HepG2 (cell line): ENCODE measurements around the gene IPO9. TPM values are rescaled to one million over a fixed set of nuclear protein-coding genes. Genes with fewer than 3 reads are reported as not detected.

Experiments
- ATF7-NPFF ChIP-seq: sonication (generic); formaldehyde crosslinking; IDR thresholded peaks from 2 replicates; pipeline ENCODE4 v1.8.1; 2023; ENCODE audit warnings: mild to moderate bottlenecking, low read depth, missing genetic modification reagents, moderate library complexity
- BCL6 ChIP-seq: IDR thresholded peaks from 2 replicates; pipeline ENCODE4 v1.6.1; 2016; ENCODE audit warnings: missing genetic modification reagents, missing compliant biosample characterization
- DNMT1 ChIP-seq: sonication (generic); formaldehyde crosslinking; IDR thresholded peaks from 2 replicates; pipeline ENCODE4 v1.5.1; 2020; ENCODE audit warnings: mild to moderate bottlenecking, missing genetic modification reagents
- HCFC1 ChIP-seq: fragments of 150-350 bp; IDR thresholded peaks from 2 replicates; pipeline ENCODE4 v1.6.1; 2014; ENCODE audit warnings: low read depth, low read length
- MED8 ChIP-seq: sonication (generic); formaldehyde crosslinking; IDR thresholded peaks from 2 replicates; pipeline ENCODE4 v1.8.1; 2023; ENCODE audit warnings: mild to moderate bottlenecking, missing genetic modification reagents; ENCODE audit not compliant: insufficient replicate concordance
- NCOA5 ChIP-seq: sonication (generic); formaldehyde crosslinking; IDR thresholded peaks from 2 replicates; pipeline ENCODE4 v1.4.0; 2020; ENCODE audit warnings: missing genetic modification reagents
- NFATC3 ChIP-seq: sonication (generic); formaldehyde crosslinking; IDR thresholded peaks from 2 replicates; pipeline ENCODE4 v1.5.1; 2020; ENCODE audit warnings: mild to moderate bottlenecking, missing genetic modification reagents
- NONO ChIP-seq, 2 experiments: fragments of 450-650 bp in 1 of 2; sonication (generic) in 1 of 2; formaldehyde crosslinking in 1 of 2; IDR thresholded peaks in 1 of 2; conservative IDR thresholded peaks in 1 of 2; 2 replicates each; pipeline versions ENCODE4 v1.6.1 to v1.8.0; 2017 to 2022; ENCODE audit warnings: mild to moderate bottlenecking in 1 of 2, missing genetic modification reagents in 1 of 2, moderate library complexity in 1 of 2
- PITX1 ChIP-seq: sonication (generic); formaldehyde crosslinking; IDR thresholded peaks from 2 replicates; pipeline ENCODE4 v1.5.1; 2020; ENCODE audit warnings: mild to moderate bottlenecking, missing genetic modification reagents
- PLSCR1 ChIP-seq: sonication (generic); formaldehyde crosslinking; IDR thresholded peaks from 2 replicates; pipeline ENCODE4 v1.5.0; 2020; ENCODE audit warnings: missing genetic modification reagents, mild to moderate bottlenecking, borderline replicate concordance
- PRDM4 ChIP-seq: sonication (generic); formaldehyde crosslinking; IDR thresholded peaks from 2 replicates; pipeline ENCODE4 v1.9.0; 2021; ENCODE audit warnings: missing genetic modification reagents, borderline replicate concordance
- RFX1 ChIP-seq: fragments of 450-650 bp; IDR thresholded peaks from 2 replicates; pipeline ENCODE4 v1.6.1; 2017
- TFAP4 ChIP-seq: sonication (generic); IDR thresholded peaks from 2 replicates; pipeline ENCODE4 v1.6.1; 2016; ENCODE audit warnings: low read depth, borderline replicate concordance
- ZBTB33 ChIP-seq: sonication (generic); formaldehyde crosslinking; IDR thresholded peaks from 2 replicates; pipeline ENCODE4 v1.4.0; 2020; ENCODE audit warnings: missing genetic modification reagents
- ZBTB39 ChIP-seq: sonication (generic); formaldehyde crosslinking; IDR thresholded peaks from 2 replicates; pipeline ENCODE4 v1.5.0; 2020; ENCODE audit warnings: missing genetic modification reagents
- ZC3H13 ChIP-seq: sonication (generic); formaldehyde crosslinking; IDR thresholded peaks from 2 replicates; pipeline ENCODE4 v1.8.1; 2023; ENCODE audit warnings: mild to moderate bottlenecking, missing genetic modification reagents, moderate library complexity
- ZNF296 ChIP-seq: sonication (generic); formaldehyde crosslinking; conservative IDR thresholded peaks from 2 replicates; pipeline ENCODE4 v1.5.0; 2020; ENCODE audit warnings: mild to moderate bottlenecking, missing genetic modification reagents
- ZNF678 ChIP-seq: sonication (generic); formaldehyde crosslinking; IDR thresholded peaks from 2 replicates; pipeline ENCODE4 v1.4.0; 2020; ENCODE audit warnings: mild to moderate bottlenecking, missing genetic modification reagents
- ZNF746 ChIP-seq: sonication (generic); formaldehyde crosslinking; IDR thresholded peaks from 2 replicates; pipeline ENCODE4 v1.8.0; 2022; ENCODE audit warnings: mild to moderate bottlenecking, missing genetic modification reagents
- ZNF772 ChIP-seq: sonication (generic); formaldehyde crosslinking; IDR thresholded peaks from 2 replicates; pipeline ENCODE4 v1.5.0; 2020; ENCODE audit warnings: mild to moderate bottlenecking, missing genetic modification reagents
- polyA plus RNA-seq, 8 experiments: library from polyadenylated mRNA; depleted of rRNA in 3 of 8; stranded (reverse) in 7 of 8; unstranded in 1 of 8; fragments of >200 nt; fragmentation: Illumina TruSeq in 4 of 8; extraction: Trizol in 4 of 8; gene quantifications; 2 replicates each; pipeline versions ENCODE4 v1.2.1 to v1.2.3, GENCODE V29; 2011 to 2016; ENCODE audit warnings: low read depth in 4 of 8, missing spikeins in 1 of 8, mixed read lengths in 1 of 8; ENCODE audit not compliant: insufficient read depth in 1 of 8
- total RNA-seq, 5 experiments: library from RNA; depleted of rRNA; stranded (reverse); fragments of >200 nt; fragmentation: Illumina TruSeq; extraction: Trizol; gene quantifications; 2 replicates each; pipeline ENCODE4 v1.2.3, GENCODE V29; 2016; ENCODE audit warnings: low read depth in 1 of 5

IPO9 gene
- total and polyA plus RNA-seq, 2 of the 13 experiments (the other 11 are each of a cell fraction or from before 2014, with no cell fraction given): 31.0 to 34.8 TPM

GRCh38 chr1:201828820-201829774 lies at the start of gene IPO9 (continued):
- TF ChIP-seq MED8 (peak; percentile 36), NFATC3 (0 out of 2 replicates have a peak, but pooled peaks have one; percentile 46), PITX1 (CRISPR knock-in tag) (peak; percentile 16; the same call in 1 of the 2 replicates), ZNF772 (peak; percentile 71; the same call in 1 of the 2 replicates), TFAP4 (peak; percentile 57; the same call in 1 of the 2 replicates), ZBTB39 (CRISPR knock-in tag) (no peak), NONO (IDR thresholded peaks at IDR 0.05) (no peak), NONO (CRISPR knock-in tag; conservative IDR thresholded peaks at IDR 0.05) (peak; percentile 61), HCFC1 (peak; percentile 13; the same call in 1 of the 2 replicates), ZNF678 (CRISPR knock-in tag) (no peak), ATF7-NPFF (peak; percentile 85), ZNF296 (CRISPR knock-in tag) (no peak), BCL6 (no peak), DNMT1 (CRISPR knock-in tag) (no peak), NCOA5 (CRISPR knock-in tag) (no peak), ZC3H13 (peak; percentile 53; the same call in 1 of the 2 replicates), ZNF746 (no peak), PLSCR1 (no peak), PRDM4 (CRISPR knock-in tag) (0 out of 2 replicates have a peak, but pooled peaks have one; percentile 45), RFX1 (no peak), ZBTB33 (CRISPR knock-in tag) (0 out of 2 replicates have a peak, but pooled peaks have one; percentile 8)
